Osteoblast (primary cell): Measurements from ENCODE around the gene HOXA11. TPM values are rescaled to one million over a fixed set of nuclear protein-coding genes. Genes with fewer than 3 reads are reported as not detected.

Source experiments
- DNase-seq: peaks from one replicate; pipeline ENCODE4 v3.0.0; 2011; ENCODE audit warnings: low spot score, mixed read lengths; ENCODE audit not compliant: insufficient read length; ENCODE audit errors: missing footprints
- H2AFZ ChIP-seq: 2 replicates; pipeline ENCODE4 v1.6.0; 2011; ENCODE audit warnings: mild to moderate bottlenecking, low read length
- H3K27ac ChIP-seq: 2 replicates; pipeline ENCODE4 v1.5.1; 2011; ENCODE audit warnings: mild to moderate bottlenecking, low read depth, low read length, moderate library complexity
- H3K27me3 ChIP-seq: 2 replicates; pipeline ENCODE4 v1.6.0; 2012; ENCODE audit warnings: mild to moderate bottlenecking, control low read depth, inconsistent platforms, low read length, moderate library complexity; ENCODE audit not compliant: insufficient read depth
- H3K36me3 ChIP-seq: 2 replicates; pipeline ENCODE4 v1.5.1; 2011; ENCODE audit warnings: mild to moderate bottlenecking, low read length, control low read depth, moderate library complexity; ENCODE audit not compliant: insufficient read depth
- H3K4me1 ChIP-seq: 2 replicates; pipeline ENCODE4 v1.5.1; 2011; ENCODE audit warnings: mild to moderate bottlenecking, low read length, control low read depth, moderate library complexity; ENCODE audit not compliant: insufficient read depth
- H3K4me2 ChIP-seq: 2 replicates; pipeline ENCODE4 v1.6.0; 2011; ENCODE audit warnings: mild to moderate bottlenecking, low read length; ENCODE audit not compliant: insufficient read depth
- H3K4me3 ChIP-seq: fragments of 200-600 bp; sonication (generic); 3 replicates; pipeline ENCODE4 v1.5.1; 2012; ENCODE audit warnings: mild to moderate bottlenecking, low read length, inconsistent platforms; ENCODE audit not compliant: insufficient read depth
- H3K79me2 ChIP-seq: 2 replicates; pipeline ENCODE4 v1.6.0; 2012; ENCODE audit warnings: mild to moderate bottlenecking, low read length, control low read depth, inconsistent platforms; ENCODE audit not compliant: insufficient read depth
- H3K9me3 ChIP-seq: 2 replicates; pipeline ENCODE4 v1.5.1; 2011; ENCODE audit warnings: low read depth, low read length, control low read depth
- H4K20me1 ChIP-seq: 2 replicates; pipeline ENCODE4 v1.6.0; 2012; ENCODE audit warnings: mild to moderate bottlenecking, low read length, control low read depth; ENCODE audit not compliant: insufficient read depth
- CTCF ChIP-seq: IDR thresholded peaks from 2 replicates; pipeline ENCODE4 v1.5.1; 2011; ENCODE audit warnings: mild to moderate bottlenecking, low read depth, low read length, moderate library complexity; ENCODE audit errors: extremely low read depth
- total RNA-seq: library from RNA; depleted of rRNA; stranded (reverse); fragments of >200 nt; gene quantifications from 2 replicates; pipeline ENCODE4 v1.2.3, GENCODE V29; 2012

Gene HOXA11
- total RNA-seq, 1 donor = 15.2 TPM

GRCh38 chr7:27193335-27194001 lies 8.4 kb upstream of the HOXA11 start:
- Histone ChIP-seq H3K4me3 (peak overlapping the region; percentile 72), H2AFZ (peak overlapping the region; percentile 71), H3K36me3 (no peaks in the 10 kb centered on the region), H3K27me3 (peaks cover 8% of the 10 kb centered on the region), H3K79me2 (peaks cover 97% of the 10 kb centered on the region), H3K4me2 (peak overlapping the region; percentile 96), H3K9me3 (no peaks in the 10 kb centered on the region), H4K20me1 (peaks cover 13% of the 10 kb centered on the region), H3K4me1 (peaks cover 60% of the 10 kb centered on the region), H3K27ac (peak overlapping the region; percentile 85)
- no peak for TF ChIP-seq CTCF
- no peak for DNase-seq

GRCh38 chr7:27192546-27193334 lies 7.7 kb upstream of the HOXA11 start:
- peaks cover 7% of the 10 kb centered on the region for H4K20me1 ChIP-seq
- DNase-seq = peak; percentile 96
- H3K27ac ChIP-seq = peak overlapping the region; percentile 85
- peaks cover 67% of the 10 kb centered on the region for H3K4me1 ChIP-seq
- H3K4me3 ChIP-seq = peak overlapping the region; percentile 72
- peaks cover under 1% of the 10 kb centered on the region for H3K27me3 ChIP-seq
- TF ChIP-seq CTCF = no peak
- H3K79me2 ChIP-seq = peaks cover 97% of the 10 kb centered on the region
- H3K4me2 ChIP-seq = peak overlapping the region; percentile 96
- H3K36me3 ChIP-seq = no peaks in the 10 kb centered on the region
- H3K9me3 ChIP-seq = no peaks in the 10 kb centered on the region
- peak overlapping the region; percentile 71 for H2AFZ ChIP-seq

- DNase-seq = no peak
- Histone ChIP-seq H2AFZ (peak overlapping the region; percentile 31), H3K79me2 (peaks cover 97% of the 10 kb centered on the region), H3K4me2 (peak overlapping the region; percentile 96), H3K27ac (peak overlapping the region; percentile 85), H3K36me3 (no peaks in the 10 kb centered on the region), H3K9me3 (no peaks in the 10 kb centered on the region), H4K20me1 (peaks cover 3% of the 10 kb centered on the region), H3K4me3 (peak overlapping the region; percentile 72), H3K27me3 (no peaks in the 10 kb centered on the region), H3K4me1 (peaks cover 74% of the 10 kb centered on the region)
- no peak for TF ChIP-seq CTCF
Observed at GRCh38 chr7:27191833-27192545, 7.0 kb upstream of the HOXA11 start.
